ENCODE measurements around the gene KRT31.

Gene KRT31

DNA sequence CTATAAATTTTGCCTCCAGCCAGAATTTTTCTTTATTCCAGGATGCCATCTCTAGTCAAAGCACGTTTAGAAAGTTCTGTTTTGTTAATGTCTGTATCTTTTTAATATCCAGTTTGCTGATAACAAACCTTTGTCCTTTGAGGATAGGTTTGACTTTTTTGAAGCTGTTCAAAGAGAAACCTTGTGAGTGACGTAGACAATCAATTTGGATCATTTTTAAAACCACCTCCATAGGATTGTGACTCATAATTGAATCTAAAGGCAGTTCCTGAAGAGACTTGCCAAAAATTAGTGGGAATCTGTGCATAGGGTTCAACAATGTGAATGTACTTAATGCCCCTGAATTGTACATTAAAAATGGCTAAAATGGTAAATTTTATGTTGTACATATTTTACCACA is 5.9 kb downstream of the KRT31 start:
- DNase-seq (ENCODE audit: extremely low spot score), result no peak
- ChIA-PET CTCF (interaction anchor here (1.0 kb wide), 1 partner anchor 256 kb away, joined by 4 read pairs; no protein-coding TSS in a partner anchor), POLR2A (no interaction called here)
- TF ChIP-seq SUZ12 (IDR thresholded peaks at IDR 0.05) (no peak), HDGF (IDR thresholded peaks at IDR 0.05; ENCODE audit: borderline replicate concordance) (no peak), BHLHE40 (IDR thresholded peaks at IDR 0.05; ENCODE audit: borderline replicate concordance) (no peak), CTBP1 (IDR thresholded peaks at IDR 0.05; ENCODE audit: borderline replicate concordance) (no peak), NFRKB (IDR thresholded peaks at IDR 0.05) (no peak), FOXM1 (IDR thresholded peaks at IDR 0.05; ENCODE audit: borderline replicate concordance) (no peak), SP1 (IDR thresholded peaks at IDR 0.05) (no peak), TARDBP (IDR thresholded peaks at IDR 0.05) (no peak), FOXA1 (IDR thresholded peaks at IDR 0.05) (no peak), ELF4 (IDR thresholded peaks at IDR 0.05) (no peak), ARNT (IDR thresholded peaks at IDR 0.05) (no peak), FOXK2 (IDR thresholded peaks at IDR 0.05) (no peak), LEF1 (IDR thresholded peaks at IDR 0.05; ENCODE audit: borderline replicate concordance) (no peak), ZNF384 (IDR thresholded peaks at IDR 0.05) (no peak), L3MBTL2 (conservative IDR thresholded peaks at IDR 0.05) (no peak)
- TF ChIP-seq, protein P1, sequence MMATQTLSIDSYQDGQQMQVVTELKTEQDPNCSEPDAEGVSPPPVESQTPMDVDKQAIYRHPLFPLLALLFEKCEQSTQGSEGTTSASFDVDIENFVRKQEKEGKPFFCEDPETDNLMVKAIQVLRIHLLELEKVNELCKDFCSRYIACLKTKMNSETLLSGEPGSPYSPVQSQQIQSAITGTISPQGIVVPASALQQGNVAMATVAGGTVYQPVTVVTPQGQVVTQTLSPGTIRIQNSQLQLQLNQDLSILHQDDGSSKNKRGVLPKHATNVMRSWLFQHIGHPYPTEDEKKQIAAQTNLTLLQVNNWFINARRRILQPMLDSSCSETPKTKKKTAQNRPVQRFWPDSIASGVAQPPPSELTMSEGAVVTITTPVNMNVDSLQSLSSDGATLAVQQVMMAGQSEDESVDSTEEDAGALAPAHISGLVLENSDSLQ (IDR thresholded peaks at IDR 0.05), result no peak

DNA sequence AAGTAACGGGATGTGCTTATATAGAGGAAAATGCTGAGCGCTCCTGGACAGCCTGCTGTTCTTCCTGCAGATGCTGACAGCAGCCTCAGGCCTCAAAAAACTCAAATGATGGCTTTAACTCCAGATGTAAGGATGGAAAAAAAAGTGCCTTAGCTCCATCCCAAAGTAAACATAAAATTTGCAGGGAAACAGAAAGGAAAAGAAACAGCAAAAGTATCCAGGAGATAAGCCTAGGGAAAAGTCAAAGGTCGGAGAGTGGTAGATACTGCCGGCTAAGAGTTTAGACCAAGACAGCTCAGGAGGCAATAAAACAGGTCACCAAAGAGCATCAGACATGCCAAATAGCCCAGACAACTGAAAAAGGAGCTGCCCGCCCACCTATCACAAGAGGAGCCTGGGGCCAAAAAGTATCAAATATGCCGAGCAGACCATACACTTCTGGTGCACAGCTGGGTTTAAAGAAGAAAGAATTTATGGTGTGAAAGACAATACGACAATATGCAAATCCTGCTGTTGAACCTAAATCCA is 6.9 kb downstream of the KRT31 start:
- ChIA-PET CTCF (interaction anchor here (1.0 kb wide), 1 partner anchor 257 kb away, joined by 4 read pairs; no protein-coding TSS in a partner anchor), POLR2A (no interaction called here)
- TF ChIP-seq LEF1 (IDR thresholded peaks at IDR 0.05; ENCODE audit: borderline replicate concordance) (no peak), FOXK2 (IDR thresholded peaks at IDR 0.05) (no peak), L3MBTL2 (conservative IDR thresholded peaks at IDR 0.05) (no peak), SUZ12 (IDR thresholded peaks at IDR 0.05) (no peak), FOXM1 (IDR thresholded peaks at IDR 0.05; ENCODE audit: borderline replicate concordance) (no peak), ELF4 (IDR thresholded peaks at IDR 0.05) (no peak), BHLHE40 (IDR thresholded peaks at IDR 0.05; ENCODE audit: borderline replicate concordance) (no peak), TARDBP (IDR thresholded peaks at IDR 0.05) (no peak)
- TF ChIP-seq, protein P1 (IDR thresholded peaks at IDR 0.05), result no peak
- DNase-seq (ENCODE audit: extremely low spot score), result no peak

DNA sequence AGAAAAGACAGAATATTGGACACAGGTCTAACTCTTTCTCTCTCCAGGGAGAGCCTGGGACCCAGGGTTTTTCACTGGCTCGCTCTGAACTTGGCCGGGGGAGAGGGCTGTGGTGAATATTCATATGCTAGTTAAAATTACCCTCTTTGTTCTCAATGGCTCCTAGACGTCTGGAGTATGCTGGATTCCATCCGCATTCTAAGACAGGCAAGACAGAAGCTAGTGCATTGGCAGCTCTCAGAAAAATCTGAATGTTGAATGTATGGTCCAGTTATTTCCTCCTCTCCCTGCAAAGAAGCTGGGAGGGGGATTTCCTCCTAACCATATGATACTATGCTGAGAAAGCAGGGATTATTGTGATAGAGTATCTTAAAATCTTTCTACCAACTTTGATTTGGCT is 9.7 kb downstream of the KRT31 start:
- CTCF ChIA-PET, result no interaction called here
- DNase-seq (ENCODE audit: extremely low spot score), result no peak
- TF ChIP-seq HDGF (IDR thresholded peaks at IDR 0.05; ENCODE audit: borderline replicate concordance) (no peak), BHLHE40 (IDR thresholded peaks at IDR 0.05; ENCODE audit: borderline replicate concordance) (no peak), ZNF384 (IDR thresholded peaks at IDR 0.05) (no peak), ELF4 (IDR thresholded peaks at IDR 0.05) (no peak), FOXK2 (IDR thresholded peaks at IDR 0.05) (no peak), ARNT (IDR thresholded peaks at IDR 0.05) (no peak), FOXM1 (IDR thresholded peaks at IDR 0.05; ENCODE audit: borderline replicate concordance) (no peak), NFRKB (IDR thresholded peaks at IDR 0.05) (no peak), FOXA1 (IDR thresholded peaks at IDR 0.05) (no peak)
- POLR2A ChIA-PET, result no interaction called here

DNA sequence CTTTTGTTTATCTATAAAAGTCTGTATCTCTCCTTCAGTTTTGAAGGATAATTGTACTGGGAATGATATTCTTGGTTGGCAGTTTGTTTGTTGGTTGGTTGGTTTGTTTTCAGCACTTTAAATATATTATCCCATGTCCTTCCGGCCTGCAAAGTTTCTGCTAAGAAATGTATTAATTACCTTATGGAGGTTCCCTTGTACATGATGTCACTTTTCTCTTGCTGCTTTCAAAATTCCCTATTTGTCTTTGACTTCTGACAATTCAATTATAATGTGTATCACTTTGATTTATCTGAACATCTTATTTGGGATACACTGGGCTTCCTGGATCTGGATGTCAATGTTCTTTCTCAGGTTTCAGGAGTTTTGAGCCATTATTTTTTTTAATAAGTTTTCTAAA is 11.2 kb downstream of the KRT31 start:
- ChIA-PET POLR2A (no interaction called here), CTCF (no interaction called here)
- TF ChIP-seq L3MBTL2 (conservative IDR thresholded peaks at IDR 0.05) (no peak), ARNT (IDR thresholded peaks at IDR 0.05) (no peak), ZNF384 (IDR thresholded peaks at IDR 0.05) (no peak), FOXK2 (IDR thresholded peaks at IDR 0.05) (no peak), LEF1 (IDR thresholded peaks at IDR 0.05; ENCODE audit: borderline replicate concordance) (no peak), FOXM1 (IDR thresholded peaks at IDR 0.05; ENCODE audit: borderline replicate concordance) (no peak), ELF4 (IDR thresholded peaks at IDR 0.05) (no peak), BHLHE40 (IDR thresholded peaks at IDR 0.05; ENCODE audit: borderline replicate concordance) (no peak), HDGF (IDR thresholded peaks at IDR 0.05; ENCODE audit: borderline replicate concordance) (no peak), TARDBP (IDR thresholded peaks at IDR 0.05) (no peak), CTBP1 (IDR thresholded peaks at IDR 0.05; ENCODE audit: borderline replicate concordance) (no peak), NFRKB (IDR thresholded peaks at IDR 0.05) (no peak), FOXA1 (IDR thresholded peaks at IDR 0.05) (no peak), SP1 (IDR thresholded peaks at IDR 0.05) (no peak), SUZ12 (IDR thresholded peaks at IDR 0.05) (no peak)
- TF ChIP-seq, protein P1 (IDR thresholded peaks at IDR 0.05), result no peak
- no peak for DNase-seq (ENCODE audit: extremely low spot score)

DNA sequence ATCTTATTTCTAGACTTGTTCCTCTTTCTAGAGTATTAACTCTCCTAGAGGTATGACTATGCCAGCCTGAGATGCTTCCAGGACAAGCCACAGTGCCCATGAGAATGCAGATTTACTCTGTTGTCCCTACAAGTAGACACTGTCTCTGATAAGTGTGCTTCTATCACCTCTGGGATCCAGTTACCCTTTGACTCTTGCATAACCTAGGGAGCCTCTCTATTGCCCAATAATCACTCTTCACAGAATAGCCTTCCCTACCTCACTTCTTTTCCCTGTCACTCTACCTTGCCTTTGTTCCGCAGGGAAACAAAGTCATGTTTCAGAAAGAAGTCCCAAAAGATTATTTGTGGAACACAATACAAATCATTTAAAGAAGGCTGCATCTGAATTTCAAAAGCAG is 13.7 kb downstream of the KRT31 start:
- DNase-seq (ENCODE audit: extremely low spot score), result no peak
- ChIA-PET POLR2A (no interaction called here), CTCF (no interaction called here)
- TF ChIP-seq FOXK2 (IDR thresholded peaks at IDR 0.05) (no peak), ELF4 (IDR thresholded peaks at IDR 0.05) (no peak), HDGF (IDR thresholded peaks at IDR 0.05; ENCODE audit: borderline replicate concordance) (no peak), TARDBP (IDR thresholded peaks at IDR 0.05) (no peak), ZNF384 (IDR thresholded peaks at IDR 0.05) (no peak), FOXA1 (IDR thresholded peaks at IDR 0.05) (no peak), SUZ12 (IDR thresholded peaks at IDR 0.05) (no peak), CTBP1 (IDR thresholded peaks at IDR 0.05; ENCODE audit: borderline replicate concordance) (no peak), NFRKB (IDR thresholded peaks at IDR 0.05) (no peak)
- TF ChIP-seq, protein P1 (IDR thresholded peaks at IDR 0.05), result no peak
